RWPE1 (cell line): ENCODE measurements around the gene DMWD.

Experiments used
- CTCF ChIA-PET: fragments of 350-600 bp; sonication (Branson Sonifier 250); formaldehyde crosslinking; extraction: SDS; loops from one replicate; lab custom pipeline; 2021; lab: Yijun Ruan, JAX
- POLR2A ChIA-PET: fragments of 400-600 bp; formaldehyde crosslinking; extraction: SDS; loops from one replicate; lab custom pipeline; 2020; ENCODE audit warnings: antibody characterized with exemption; ENCODE audit not compliant: low non-redundant PET; lab: Yijun Ruan, JAX
- DNase-seq: peaks from one replicate; pipeline ENCODE4 v3.0.0; 2012; ENCODE audit warnings: low spot score
- H3K27ac ChIP-seq: fragments of 450-650 bp; 2 replicates; pipeline ENCODE4 v1.5.1; 2017
- CTCF ChIP-seq: fragments of 450-650 bp; conservative IDR thresholded peaks from 2 replicates; pipeline ENCODE4 v1.5.1; 2017; ENCODE audit warnings: low read depth, mild to moderate bottlenecking

Gene DMWD

DNA sequence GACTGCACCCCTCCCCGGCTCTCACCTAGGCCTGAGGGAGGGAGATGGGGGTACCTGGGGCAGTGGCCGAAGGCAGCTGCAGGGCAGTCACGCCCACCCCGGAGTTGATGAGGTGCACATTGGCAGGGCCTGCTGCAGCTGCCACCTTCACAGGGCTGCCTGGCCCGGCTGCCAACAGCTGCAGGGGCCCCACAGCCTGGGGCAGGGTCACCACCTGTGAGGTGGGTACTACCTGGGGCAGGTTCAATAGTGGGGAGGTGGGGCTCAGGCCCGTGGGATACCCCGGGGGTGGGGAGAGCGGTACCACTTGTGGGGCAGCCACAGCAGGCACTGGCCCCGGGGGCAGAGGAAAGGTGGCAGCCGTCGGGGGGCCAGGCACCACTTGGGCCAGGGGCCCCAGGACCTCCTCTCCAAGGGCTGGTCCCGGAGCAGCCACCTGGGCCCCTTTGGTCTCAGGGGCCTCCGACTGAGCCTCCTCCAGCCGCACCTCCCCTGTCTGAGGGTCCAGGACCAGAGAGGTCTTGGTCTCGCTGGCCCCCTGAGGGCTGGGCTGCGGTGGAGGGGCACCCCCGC, 26.3 kb downstream of the DMWD start:
- TF ChIP-seq CTCF, result no peak
- DNase-seq, result no peak
- ChIA-PET POLR2A (interaction anchor here (0.7 to 1.8 kb wide), 2 partner anchors 16 to 49 kb away, joined by 3 to 11 read pairs; partner anchors contain the start of gene DMPK), CTCF (interaction anchor here (0.6 to 0.8 kb wide), 4 partner anchors 66 to 177 kb away, joined by 3 to 4 read pairs (median 4); partner anchors contain the start of gene QPCTL)
- H3K27ac ChIP-seq, result peak overlapping the region; percentile 98

GRCh38 chr19:45765702-45766295, 26.8 kb downstream of the DMWD start:
- TF ChIP-seq CTCF, result no peak
- POLR2A ChIA-PET, result no interaction called here
- CTCF ChIA-PET, result interaction anchor here (0.6 to 0.7 kb wide), 2 partner anchors 65 to 178 kb away, joined by 3 to 4 read pairs; no protein-coding TSS in a partner anchor
- DNase-seq, result no peak
- H3K27ac ChIP-seq, result peak overlapping the region; percentile 98

DNA sequence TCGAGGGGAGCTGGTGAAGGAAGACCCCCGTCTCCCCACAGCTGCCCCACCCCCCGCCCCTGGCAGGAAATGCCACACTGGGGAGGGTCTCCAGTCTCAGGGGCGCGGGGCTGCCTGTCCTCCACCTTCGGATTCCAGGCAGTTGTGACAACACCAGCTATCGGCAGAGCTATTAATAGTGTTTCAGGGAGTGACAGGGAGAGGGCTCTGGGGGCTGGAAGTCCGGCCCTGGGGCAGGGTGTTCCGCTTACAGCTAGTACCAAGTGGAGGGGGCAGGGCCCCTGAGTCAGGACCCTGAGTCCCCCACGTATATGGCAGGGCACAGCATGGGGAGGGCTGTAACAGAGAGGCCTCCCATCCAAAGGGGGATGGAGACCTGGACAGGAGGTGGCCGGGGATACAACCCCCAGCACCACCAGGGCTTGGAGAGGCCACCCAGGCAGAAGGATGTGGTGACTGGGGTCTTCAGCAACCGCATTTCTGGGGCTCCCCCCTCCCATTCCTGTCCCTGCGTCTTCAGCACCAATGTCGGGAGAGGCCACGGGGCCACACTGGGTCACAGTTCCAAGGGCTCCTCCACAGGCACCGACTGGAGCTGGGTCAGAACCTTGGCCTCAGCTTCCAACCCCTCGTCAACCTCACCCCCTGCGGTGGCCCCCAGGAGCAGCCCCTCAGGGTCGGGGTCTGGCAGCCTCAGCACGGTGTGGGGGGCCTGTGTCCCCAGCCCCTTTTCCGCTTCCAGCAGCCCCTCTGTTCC, 27.5 kb downstream of the DMWD start:
- H3K27ac ChIP-seq, result peak overlapping the region; percentile 98
- POLR2A ChIA-PET, result interaction anchor here (0.6 kb wide), 2 partner anchors 49 to 93 kb away, joined by 3 read pairs; no protein-coding TSS in a partner anchor
- no peak for TF ChIP-seq CTCF
- no peak for DNase-seq
- CTCF ChIA-PET, result interaction anchor here (0.6 to 0.7 kb wide), 2 partner anchors 65 to 179 kb away, joined by 3 to 4 read pairs; no protein-coding TSS in a partner anchor

DNA sequence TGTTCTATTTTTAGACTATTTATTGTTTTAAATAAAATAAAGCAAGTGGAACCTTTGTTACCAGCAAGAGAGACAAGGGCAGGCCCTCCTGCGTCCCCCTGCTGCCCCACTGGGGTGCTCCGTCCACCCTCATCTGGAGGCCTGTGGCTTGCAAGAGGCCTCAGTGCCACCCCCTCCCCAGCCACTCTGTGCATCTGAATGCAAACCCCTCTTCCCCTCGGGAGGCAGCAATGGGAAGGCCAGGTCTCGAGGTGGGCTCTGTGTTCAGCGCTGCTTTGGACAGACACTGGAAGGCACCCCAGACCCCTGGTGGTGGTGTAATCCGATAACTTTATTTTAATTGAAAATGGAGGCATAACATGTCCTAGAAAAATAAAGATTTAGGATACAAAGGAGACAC, 28.2 kb downstream of the DMWD start:
- ChIA-PET POLR2A (interaction anchor here (0.6 kb wide), 1 partner anchor 48 kb away, joined by 3 read pairs; no protein-coding TSS in a partner anchor), CTCF (interaction anchor here (0.6 kb wide), 1 partner anchor 47 kb away, joined by 3 read pairs; no protein-coding TSS in a partner anchor)
- H3K27ac ChIP-seq, result peak overlapping the region; percentile 98
- no peak for DNase-seq
- TF ChIP-seq CTCF, result no peak

DNA sequence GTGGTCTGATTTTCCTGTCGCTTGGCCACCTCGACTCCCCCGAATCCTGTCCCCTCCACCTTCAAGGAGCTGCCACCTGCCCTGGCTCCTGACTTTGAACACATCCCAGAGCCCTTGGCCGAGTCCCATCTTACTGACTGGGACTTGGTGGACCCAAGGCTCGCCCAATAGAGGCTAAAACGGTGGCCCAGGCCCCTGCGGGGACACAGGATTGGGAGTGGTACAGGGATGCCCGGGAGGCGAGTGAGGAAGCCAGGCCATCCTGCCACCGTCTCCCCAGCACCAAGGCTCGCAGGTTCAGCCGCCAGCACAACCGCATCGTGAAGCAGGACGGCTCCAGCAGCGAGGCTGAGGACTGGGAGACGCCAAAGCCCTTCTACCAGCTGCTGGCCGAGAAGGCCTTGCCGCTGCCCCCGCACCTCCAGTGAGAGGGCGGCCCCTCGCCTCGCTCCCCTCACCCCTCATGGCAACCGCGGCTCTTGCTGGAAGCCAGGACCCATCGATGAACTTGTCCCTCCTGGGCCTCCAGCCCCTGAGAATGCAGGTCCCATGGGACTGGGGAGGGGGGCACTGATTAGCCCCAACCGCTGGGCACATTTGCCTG, 28.9 kb downstream of the DMWD start:
- ChIA-PET POLR2A (no interaction called here), CTCF (interaction anchor here (0.6 to 1.2 kb wide), 2 partner anchors 46 to 53 kb away, joined by 3 to 4 read pairs; no protein-coding TSS in a partner anchor)
- DNase-seq, result no peak
- TF ChIP-seq CTCF, result no peak
- peak overlapping the region; percentile 98 for H3K27ac ChIP-seq
